ENCODE measurements around the gene PPM1H. TPM values are rescaled to one million over a fixed set of nuclear protein-coding genes. Genes with fewer than 3 reads are reported as not detected.
"Not testable (repeated sequence)": the region's sequence is repeated elsewhere in the genome, so short reads cannot be mapped to it uniquely, and the experiment has no call there.

Gene PPM1H
- total RNA-seq, 1 donor from 2014 or later, result 36.6 TPM

GRCh38 chr12:62943779-62944395 lies 8.9 kb upstream of the PPM1H start:
- no peak for DNase-seq (ENCODE audit: low read depth)

GRCh38 chr12:62942316-62942715 lies 7.4 kb upstream of the PPM1H start:
- not testable (repeated sequence) for DNase-seq (ENCODE audit: low read depth)

GRCh38 chr12:62934239-62934798 lies 631 bp downstream of the PPM1H start:
- DNase-seq (ENCODE audit: low read depth), result no peak

DNA sequence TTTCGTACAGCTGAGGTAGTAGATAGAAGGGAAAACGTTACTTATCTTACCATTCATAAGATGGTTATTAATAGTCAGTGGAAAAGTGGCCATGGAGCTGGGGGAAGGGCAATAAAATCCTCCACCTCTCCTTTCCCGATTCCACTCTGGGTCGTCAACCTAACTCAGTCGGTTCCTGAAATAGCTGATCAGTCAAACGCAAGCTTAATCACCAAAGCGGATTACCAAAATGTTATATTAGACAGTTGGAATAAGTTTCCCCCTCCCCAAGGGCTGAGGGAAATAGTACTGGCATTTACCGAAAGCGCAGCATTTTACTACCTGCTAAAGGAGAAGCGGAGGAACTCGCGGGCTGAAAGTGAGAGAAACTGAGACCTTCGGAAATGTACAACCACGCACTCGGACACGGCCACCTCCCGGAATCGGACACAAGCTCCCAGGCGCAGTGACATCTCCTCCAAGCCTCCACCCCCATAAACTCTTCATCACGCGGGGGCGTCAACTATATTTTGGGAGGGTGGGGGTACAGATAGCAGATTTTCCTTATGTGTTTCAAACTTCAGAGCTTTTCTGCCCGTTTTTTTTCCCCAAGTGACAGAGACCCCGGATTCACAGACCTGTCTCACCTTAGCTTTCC lies 1.2 kb downstream of the PPM1H start:
- no peak for DNase-seq (ENCODE audit: low read depth)

DNA sequence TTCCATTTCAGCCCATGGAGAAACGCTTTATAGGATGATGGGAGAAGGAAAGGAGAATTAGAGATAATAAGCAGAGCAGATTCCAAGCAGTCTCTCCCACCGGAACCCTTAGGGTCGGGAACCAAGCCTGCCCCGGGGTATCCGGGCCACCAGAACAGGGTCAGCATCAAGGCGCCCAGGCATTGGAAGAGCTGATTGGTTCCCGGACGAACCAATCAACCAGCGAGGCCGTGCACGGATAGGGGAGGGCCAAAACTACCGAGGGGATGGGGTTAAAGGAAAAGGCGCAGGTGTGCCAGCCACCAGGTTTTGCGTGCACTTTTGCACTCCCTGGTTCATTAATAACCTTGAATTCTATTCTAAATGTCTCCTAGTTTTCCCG lies 1.7 kb downstream of the PPM1H start:
- no peak for DNase-seq (ENCODE audit: low read depth)

DNA sequence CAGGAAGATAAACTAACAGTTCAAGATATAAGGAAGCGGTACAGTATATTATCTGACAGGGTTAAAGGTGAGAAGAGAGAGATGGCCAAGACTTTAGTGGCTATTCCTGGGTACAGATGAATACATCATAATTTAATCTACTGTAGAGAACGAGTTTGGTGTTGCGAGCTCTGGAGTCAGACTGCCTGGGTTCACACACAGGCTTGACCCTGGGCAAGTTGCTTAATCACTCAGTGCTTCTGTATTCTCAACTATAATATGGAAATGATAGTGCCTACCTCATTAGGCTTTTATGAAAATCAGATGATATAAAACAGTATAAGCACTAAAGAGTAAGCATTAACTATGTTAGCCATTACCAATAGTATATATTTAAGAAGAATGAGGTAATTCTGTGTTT lies 3.5 kb downstream of the PPM1H start:
- DNase-seq (ENCODE audit: low read depth), result no peak

- DNase-seq (ENCODE audit: low read depth), result no peak
Observed at GRCh38 chr12:62930546-62931425, 4.2 kb downstream of the PPM1H start.

DNA sequence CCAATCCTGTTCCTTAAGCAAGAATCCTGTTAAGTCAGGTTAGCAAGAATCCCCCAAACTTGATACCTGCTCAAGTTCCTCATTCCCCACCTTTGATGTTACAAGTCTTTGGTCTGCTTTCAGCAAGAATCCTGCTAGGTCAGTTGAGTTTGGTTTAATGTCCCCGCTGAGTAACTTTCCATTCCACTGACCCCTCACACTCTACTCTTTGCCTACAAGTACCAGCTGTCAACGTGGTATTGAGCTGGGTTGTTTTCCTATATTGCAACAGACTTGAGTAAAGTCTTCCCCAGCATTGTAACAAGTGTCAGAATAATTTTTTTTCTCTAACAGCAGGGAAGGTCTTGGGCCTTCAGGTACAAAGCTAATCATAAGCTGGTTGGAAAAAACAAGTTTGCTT lies 6.3 kb downstream of the PPM1H start:
- DNase-seq (ENCODE audit: low read depth), result peak; percentile 28

DNA sequence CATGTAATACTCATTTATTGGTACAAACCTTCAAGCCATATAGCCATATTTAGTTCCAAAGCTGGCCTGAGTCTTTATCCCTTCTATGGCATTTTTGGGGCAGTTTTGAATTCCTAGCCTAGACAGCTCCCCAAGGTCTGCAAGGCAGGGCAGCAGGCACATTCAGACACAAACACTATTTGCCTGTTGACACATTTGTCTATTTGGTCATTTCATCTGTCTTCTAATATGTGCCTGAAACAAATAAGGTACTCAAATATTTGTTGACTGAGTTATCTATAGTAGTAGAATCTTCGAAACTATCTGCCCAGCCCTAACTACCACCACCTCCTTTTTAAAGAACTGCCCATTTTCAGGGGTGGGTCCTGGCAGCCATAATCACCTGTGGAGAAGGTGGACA lies 9.3 kb downstream of the PPM1H start:
- DNase-seq (ENCODE audit: low read depth), result no peak

DNA sequence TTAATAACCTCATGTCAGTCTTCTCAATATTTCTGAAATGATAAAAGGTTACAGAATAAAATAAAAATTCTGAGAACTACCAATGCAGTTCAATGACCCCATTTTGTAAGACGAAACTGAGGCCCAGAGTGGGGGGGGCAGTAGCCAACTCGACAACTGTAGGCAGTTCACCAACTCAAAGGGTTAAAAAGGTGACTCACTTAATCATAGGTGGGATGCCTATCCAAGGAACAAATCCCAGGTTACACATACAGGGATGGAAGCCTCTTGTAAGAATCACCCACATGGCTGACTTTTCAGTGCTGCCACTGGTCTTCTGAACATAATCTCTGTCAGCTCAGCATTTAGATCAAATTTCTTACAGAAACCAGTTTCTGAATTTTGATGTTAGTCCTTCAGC lies 10.9 kb downstream of the PPM1H start:
- no peak for DNase-seq (ENCODE audit: low read depth)

DNA sequence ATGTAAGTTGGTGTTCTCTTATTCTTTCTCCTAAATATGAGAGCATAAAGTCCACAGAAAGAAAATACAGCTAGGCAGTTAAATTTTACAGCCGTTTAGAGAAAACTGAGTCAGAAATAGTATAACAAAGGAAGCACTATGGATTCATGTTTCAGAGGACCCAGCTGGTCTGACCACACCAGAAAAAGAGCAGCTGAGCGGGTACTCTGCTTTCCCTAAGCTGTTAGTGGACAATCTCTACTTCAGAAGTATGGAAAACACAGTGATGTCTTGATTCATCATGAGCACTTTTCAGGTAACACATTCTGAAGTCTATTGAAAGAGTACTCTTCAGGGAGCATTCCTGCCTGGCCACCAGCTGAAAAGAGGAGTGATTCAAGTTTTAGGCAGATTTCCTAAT lies 12.4 kb downstream of the PPM1H start:
- no peak for DNase-seq (ENCODE audit: low read depth)

- DNase-seq (ENCODE audit: low read depth), result peak; percentile 56
Observed at GRCh38 chr12:62919838-62920237, 15.1 kb downstream of the PPM1H start.

DNA sequence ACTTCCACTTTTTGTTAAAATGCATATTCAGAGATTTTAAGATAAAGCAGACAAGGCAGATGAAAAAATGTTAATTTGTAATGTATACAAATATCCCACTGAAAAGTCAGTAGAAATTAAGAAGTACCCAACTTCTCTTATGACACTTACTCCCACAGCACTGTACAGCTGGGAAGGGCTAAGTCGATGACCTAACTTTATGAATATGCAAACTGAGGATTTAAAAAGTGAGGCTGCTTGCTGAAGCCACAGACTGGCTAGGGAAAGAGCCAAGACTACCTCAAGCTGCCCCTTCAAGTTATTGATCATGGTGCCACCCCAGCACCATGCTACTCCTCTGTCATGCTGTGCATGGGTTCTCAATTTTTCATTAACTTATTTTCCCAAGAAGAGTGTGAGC lies 17.0 kb downstream of the PPM1H start:
- no peak for DNase-seq (ENCODE audit: low read depth)

DNA sequence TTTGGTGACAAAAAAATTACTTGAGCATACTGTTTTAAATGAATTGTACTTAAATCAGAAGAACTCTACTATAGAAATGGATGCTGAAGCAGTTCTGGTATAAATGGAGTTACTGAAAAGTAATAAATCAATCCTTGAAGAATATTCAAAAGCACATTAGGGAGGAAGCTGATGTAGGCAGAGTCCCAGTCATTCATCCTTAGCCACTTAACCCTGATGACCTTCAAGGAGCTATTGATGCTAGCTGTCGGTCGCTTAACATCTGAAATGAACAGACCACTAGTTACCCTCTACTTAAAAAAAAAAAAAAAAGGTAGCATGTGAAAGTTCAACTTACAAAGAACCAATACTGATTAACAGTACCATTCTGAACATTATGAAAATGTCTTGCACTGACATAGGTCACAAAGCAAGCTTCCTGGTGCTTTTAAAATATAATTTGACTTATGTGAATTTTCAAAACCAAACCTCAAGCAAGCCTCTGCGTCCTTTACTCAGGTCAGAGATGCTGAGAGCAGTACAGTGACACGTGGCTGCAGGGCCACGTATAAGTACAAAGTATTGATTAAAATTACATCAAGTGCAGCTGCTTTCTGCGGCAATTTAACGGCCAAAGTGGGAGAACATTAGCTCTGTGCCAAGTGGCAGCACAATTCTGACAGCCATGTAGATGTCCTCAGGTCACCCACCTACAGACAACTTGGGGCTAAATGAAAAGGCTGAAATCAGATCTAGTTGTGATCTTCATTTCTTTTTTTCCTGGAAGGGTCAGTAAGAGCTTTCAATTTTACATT lies 18.1 kb downstream of the PPM1H start:
- no peak for DNase-seq (ENCODE audit: low read depth)

- DNase-seq (ENCODE audit: low read depth), result no peak
Observed at GRCh38 chr12:62915204-62915529, 19.8 kb downstream of the PPM1H start.

- no peak for DNase-seq (ENCODE audit: low read depth)
Observed at GRCh38 chr12:62914443-62915203, 20.3 kb downstream of the PPM1H start.

- DNase-seq (ENCODE audit: low read depth), result no peak
Observed at GRCh38 chr12:62913380-62913779, 21.6 kb downstream of the PPM1H start.

- no peak for DNase-seq (ENCODE audit: low read depth)
Observed at GRCh38 chr12:62912644-62913043, 22.3 kb downstream of the PPM1H start.

- no peak for DNase-seq (ENCODE audit: low read depth)
Observed at GRCh38 chr12:62911286-62911685, 23.7 kb downstream of the PPM1H start.

DNA sequence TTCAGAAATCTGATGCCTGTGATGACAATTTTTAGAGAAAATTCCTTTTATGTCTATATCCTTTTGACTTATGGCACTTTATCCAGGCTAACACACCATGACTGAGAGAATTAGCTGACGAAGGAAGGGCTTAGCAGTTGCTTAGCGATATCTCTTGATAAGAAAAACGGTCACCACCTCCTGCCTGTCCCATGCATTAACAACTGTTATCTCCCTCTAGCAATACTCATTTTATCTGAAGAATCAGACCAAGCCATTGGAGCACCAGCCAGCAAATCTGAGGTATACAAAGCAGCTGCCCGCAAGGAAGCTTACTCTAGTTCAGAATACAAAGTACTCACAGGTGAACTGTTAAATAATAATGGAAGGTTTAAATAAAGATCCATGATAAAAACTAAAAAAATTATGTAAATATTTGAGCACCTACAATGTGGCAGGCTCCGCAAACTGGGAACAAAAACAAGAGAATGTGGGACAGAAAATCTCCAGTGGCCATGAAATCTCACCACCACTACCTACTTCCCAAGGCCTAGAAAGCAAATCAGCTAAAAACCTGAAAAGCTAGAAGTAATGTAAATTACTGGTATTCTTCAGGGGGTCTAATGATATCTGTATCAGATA lies 24.3 kb downstream of the PPM1H start:
- no peak for DNase-seq (ENCODE audit: low read depth)

DNA sequence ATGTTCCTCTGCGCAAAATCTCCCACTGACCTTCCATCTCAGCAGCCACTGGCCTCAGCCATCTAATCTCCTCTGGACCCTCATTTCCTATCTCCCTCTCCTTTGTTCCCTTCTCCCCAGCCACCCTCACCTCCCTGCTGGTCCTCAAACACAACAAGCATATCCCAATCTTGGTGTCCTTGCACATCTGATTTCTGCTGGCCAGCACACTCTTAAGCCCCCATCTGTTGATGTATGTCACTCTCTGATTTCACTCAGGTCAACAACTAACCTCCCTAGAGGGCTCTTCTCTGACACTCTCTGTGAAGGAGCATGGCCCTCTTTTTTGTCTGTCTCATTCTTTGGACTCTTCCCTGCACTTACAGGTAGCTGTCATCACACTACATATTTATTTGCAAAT lies 25.6 kb downstream of the PPM1H start:
- DNase-seq (ENCODE audit: low read depth), result no peak
